Myocyte (in vitro differentiated cells): ENCODE data around the gene GNG4. TPM values are rescaled to one million over a fixed set of nuclear protein-coding genes. Genes with fewer than 3 reads are reported as not detected.

ENCODE experiments used
- DNase-seq: peaks from one replicate; pipeline ENCODE4 v3.0.0-alpha.2; 2012; ENCODE audit warnings: low read depth
- polyA plus RNA-seq: library from polyadenylated mRNA; unstranded; fragments of >200 nt; gene quantifications from one replicate; pipeline ENCODE4 v1.2.1, GENCODE V29; 2012; ENCODE audit warnings: missing spikeins
- total RNA-seq: library from RNA; depleted of rRNA; stranded (reverse); fragments of >200 nt; gene quantifications from 2 replicates; pipeline ENCODE4 v1.2.3, GENCODE V29; 2014

Gene GNG4
- not detected in 2 replicates for total RNA-seq
- 0.13 TPM for polyA plus RNA-seq

DNA sequence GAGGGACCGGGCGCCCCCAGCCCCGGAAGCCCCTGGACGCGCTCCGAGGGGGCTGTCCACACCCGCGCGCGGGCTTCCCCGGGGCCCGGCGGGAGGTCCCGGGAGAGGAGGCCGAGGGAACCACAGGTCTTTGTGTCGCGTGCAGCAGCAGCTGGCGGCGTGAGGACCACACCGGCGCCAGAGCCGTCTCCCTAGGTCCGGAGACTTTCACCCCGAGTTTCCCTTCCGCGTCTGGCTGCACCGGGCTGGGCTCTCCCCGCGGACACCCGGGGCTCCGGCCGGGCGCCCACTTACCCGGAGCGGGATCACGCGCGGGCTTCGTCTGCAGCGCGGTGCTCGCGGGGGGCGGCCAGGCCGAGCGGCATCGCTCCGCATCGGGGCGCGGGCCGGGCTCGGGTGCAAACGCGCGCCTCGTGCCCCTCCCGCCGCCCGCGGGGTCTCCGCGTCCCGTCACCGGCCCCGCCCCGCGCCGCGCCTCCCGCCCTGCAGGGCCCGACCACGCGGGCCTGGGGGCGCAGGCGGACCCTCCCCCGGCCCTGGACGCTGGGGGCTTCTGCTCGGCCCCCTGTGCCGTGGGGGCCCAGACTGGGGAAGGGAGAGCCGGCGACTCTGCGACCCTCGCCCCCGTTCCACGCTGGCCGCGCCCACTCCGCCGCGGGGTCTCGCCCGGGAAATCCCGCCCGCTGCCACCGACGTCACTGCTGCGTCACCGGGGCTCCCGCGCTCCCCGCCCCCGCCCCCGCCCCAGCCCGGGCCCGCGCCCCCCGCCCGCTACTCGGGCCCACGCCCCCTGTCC is at the start of gene GNG4:
TSS of gene GNG4 (minus strand) at position 417 of the 796 bp plus-strand sequence. CDS start 65,946 bp downstream, outside the sequence.
- DNase-seq: no peak

DNA sequence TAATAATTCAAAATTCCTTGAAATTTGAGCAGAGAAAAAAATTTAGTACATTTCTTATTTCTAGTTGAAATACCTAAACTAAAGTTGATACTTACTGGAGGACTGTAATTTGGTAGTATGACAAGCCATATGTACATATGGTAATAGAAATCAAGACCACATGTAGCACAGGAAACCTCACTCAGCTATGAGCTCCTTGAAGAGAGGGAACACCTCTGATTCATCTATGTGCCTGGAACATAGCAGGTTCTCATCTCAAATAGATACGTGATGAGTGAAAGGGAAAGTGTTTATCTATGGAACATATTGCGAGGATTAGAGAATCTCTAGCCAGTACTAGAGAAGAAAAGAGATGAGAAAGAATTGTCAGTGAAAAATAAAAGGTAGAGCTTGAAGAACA is 47.9 kb upstream of the GNG4 start:
- no peak for DNase-seq

DNA sequence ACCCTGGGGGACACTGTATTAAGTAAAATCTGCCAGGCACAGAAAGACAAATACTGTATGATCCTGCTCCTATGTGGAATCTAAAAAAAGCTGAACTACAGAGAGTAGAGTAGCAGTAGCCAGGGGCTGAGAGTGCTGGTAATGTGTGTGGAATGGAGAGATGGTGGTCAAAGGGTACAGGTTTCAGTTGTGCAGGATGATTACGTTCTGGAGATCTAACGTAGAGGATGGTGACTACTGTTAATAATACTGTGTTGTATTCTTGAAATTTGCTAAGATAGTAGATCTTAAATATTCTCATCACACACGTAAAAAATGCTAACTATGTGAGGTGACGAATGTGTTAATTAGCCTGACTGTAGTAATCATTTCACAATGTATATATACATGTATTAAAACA is 39.8 kb upstream of the GNG4 start:
- no peak for DNase-seq

DNA sequence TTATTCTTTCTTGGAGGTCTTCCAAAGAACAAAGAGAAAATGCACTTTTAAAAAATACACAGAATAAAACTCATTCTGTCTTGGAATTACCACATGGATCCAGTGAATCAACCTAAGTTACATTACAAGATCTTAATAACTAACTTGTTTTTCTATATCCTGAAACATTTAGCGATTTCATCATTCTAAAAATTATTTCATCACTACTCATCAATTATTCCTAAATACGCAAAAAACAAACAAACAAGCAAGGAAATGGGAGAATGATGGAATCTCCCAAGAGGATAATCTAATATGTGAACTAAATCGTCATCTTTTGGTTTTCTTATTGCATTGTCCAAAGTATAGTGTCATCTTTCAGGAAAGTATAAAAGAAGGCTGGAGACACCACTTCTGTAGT is 38.5 kb upstream of the GNG4 start:
- DNase-seq: no peak

DNA sequence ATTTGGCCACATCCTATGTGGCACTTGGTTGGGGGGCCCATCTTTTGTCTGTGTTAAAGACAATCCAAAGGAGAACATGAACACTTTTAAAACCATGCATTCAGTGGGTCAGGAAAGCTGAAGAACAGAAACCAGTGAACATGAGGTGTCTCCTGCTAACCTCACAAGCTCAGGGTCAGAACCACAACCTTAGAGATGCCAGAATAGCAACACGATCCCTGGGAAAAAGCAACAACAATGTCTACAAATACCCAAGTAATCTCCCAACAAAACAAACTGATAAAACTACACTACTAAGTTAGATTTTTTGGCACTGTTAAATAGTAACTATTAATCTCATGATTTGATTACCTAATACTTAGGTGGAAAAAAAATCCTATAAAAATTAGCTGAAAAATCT is 34.1 kb upstream of the GNG4 start:
- DNase-seq: peak; percentile 30

DNA sequence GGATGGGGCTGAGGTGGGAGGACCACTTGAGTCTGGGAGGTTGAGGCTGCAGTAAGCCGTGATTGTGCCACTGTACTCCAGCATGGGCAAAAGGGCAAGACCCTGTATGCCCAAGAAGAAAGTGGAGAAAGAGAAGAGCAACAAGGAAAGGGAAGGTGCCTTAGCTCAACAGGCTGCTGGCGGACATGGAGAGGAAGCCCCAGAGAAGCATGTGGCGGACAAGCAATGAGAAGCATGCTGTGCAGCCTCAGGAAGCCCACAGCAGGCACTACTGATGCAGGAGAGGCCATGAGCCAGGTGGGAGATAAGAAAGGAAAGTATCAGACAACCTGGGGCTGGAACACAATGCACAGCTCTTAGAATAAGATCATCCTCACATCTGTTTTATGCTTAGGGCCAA is 32.6 kb upstream of the GNG4 start:
- no peak for DNase-seq

DNA sequence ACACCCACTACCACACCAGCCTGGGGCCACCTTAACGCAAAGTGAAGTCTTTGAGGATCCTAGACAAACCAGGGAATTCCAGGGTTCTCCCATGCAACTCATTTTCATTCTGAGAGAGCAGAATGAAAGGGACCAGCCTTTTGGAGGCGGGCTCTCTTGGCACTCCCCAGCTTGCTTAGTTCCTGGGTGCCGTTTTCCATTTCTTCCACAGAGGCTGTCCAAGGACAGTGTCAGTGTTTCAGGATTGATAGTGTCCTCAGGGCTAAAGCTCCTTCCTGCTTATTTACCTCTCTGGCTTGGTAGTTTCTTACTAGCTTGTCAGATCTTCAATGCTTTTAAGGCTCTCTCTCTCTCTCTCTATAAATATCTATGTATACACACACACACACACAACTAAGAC is 30.1 kb upstream of the GNG4 start:
- no peak for DNase-seq

DNA sequence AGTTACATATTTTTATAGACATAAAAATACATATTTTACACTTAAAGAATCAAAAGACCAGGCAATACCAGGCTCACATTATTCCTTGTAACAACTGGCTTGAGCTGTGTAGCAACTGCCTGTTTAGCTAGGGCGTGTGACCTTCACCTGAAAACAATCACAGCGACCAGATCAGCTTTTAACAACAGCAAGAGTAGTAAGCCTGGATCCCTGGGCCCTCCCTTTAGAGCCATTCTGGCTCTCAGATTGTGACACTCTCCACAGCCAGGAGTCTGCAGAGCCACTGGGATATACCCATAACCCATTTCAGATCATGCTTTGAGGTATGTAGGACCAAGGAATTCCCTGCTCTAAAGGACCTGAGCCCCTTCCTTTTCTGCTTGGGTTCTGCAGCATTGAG is 29.4 kb upstream of the GNG4 start:
- DNase-seq: no peak

DNA sequence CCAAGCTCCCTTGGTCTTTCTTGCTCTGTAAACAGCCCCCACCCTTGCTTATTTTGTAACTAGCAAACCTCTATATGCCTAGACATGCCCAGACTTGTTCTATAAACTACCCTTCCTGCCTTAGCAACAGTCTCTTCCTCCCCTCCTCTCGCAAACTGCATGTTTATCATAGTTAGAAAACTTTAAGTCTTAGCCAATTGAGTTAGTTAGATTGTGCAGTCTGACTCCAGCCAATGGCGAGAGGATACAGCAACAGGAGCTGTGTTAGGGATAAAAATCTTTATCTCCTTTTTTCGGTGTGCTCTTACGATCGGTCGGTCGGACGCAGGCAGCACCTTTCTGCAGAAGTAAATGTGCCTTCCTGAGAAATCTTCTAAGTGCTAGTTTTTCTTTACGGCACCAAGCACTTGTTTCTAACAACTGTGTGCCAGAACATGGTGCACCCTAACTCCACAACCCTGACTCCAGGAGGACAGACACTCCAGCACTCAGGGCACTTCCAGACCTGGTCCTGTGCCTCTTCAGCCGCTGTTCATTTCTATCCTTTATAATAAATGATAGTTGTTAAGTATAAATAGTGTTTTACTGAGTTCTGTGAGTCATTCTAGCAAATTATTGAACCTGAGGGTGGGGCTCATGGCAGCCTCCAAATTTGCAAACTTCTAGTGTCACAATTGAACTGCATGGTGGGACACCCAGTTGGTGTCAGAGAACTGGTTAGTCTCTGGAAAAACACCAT is 25.7 kb upstream of the GNG4 start:
- DNase-seq: no peak

DNA sequence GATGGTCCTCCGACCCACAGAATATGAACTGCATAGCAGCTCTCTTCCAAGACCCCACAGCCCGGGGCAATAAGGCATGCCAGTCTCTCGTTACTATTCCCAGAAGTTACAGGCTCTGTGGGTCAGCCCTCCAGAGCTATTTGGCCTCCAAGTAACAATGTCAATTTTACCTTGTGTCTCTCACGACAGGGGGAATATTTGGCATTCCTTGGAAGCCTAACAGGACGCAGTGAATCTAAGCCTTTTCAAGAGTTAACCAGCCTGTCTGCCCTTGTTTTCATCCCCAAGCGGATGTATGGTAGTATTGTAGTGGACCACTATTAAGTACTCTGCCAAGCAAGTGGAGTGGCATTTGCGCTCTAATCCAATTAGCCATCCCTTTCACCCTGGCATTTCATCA is 24.4 kb upstream of the GNG4 start:
- DNase-seq: no peak

DNA sequence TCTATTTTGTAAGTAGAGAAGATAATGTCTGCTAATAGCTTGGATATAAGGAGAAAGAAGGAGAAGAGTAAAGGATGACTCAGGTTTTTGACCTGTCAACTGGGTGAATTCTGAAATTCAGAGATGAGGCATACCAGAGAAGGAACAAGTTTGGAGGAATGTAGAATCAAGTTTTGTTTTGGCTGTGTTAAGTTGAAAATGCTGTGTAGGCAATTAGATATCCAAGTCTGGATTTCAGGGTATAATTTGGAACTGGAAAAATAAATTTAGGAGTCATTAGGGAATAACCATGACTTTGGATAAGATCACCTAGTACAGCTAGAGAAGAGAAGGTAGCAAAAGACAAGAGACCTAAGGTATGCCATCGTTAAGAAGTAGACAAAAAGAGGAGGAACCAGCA is 22.4 kb upstream of the GNG4 start:
- DNase-seq: no peak

DNA sequence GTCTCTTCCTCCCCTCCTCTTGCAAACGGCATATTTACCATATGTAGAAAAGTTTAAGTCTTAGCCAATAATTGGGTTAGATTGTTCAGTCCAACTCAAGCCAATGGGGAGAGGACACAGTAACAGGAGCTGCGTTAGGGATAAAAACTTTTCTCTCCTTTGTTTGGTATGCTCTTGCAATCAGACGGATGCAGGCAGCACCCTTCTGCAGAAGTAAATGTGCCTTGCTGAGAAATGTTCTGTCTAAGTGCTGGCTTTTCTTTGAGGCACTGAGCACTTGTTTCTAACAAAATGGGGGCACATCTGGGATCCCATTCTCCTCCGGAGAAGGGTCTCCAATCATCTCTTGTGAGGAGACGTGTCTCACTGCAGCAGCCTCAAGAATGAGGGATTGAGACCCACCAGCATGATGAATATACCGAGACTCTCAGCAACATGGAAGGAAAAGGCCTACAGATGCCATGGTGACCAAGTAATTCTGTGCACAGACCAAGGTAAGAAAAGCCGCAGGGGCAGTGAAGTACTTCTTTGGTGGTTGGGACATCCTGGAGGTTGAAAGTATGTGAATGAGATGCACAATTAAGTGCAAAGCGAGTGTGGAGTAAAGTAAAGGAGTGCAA is 20.7 kb upstream of the GNG4 start:
- DNase-seq: no peak

DNA sequence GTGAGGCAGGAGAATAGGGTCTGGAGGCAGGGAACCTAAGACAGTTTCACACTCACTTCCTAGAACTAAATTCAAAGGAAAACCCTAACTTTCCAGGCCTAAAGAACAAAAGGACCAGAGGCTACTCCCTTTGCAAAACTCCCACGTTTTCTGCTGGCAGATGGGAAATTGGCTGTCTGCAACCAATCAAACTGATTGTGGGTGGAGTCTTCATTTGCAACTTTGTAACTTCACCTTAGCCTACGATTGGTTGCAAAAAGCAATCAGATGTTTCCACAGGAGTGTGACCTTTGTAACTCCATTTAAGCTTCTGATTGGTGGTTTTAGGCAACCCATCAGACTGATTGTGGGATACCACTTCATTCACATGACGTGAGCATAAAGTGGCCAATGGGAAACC is 19.7 kb upstream of the GNG4 start:
- no peak for DNase-seq

DNA sequence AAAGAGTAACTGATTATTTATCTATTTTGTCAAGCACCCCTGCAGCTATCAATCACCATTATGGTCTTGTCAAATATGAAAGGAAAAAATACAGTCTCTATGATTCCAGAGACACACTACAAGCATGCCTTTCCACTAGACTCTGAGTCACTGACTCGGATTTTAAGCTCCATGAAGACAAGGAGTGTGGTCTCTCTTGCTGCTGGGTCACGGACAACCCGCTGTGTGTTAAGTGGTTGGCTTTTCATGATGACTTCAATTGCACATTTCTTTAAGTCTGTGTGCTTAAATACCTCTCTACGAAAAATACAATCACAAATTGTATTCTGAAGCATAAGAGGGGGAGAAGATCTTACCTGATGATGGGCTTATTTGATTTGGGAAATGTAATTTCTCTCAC is 14.0 kb upstream of the GNG4 start:
- DNase-seq: no peak

DNA sequence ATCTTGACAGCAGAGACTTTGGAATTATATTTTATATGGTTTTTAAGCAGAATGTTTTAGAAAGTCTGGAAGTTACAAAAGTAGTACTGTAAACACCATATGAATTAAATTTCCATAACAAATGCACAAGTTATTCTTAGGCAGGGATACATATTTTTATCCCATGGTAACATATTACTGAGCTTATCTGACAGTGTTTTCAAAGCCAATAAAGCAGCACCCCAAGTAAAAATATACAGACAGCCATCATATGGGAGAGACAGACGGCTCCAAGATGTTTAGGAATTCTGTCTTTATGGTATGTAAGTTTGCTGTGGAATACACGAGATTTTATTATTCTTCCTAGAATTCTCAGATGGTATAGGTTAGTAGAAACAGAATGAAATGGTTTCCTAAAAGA is 12.0 kb upstream of the GNG4 start:
- DNase-seq: no peak

DNA sequence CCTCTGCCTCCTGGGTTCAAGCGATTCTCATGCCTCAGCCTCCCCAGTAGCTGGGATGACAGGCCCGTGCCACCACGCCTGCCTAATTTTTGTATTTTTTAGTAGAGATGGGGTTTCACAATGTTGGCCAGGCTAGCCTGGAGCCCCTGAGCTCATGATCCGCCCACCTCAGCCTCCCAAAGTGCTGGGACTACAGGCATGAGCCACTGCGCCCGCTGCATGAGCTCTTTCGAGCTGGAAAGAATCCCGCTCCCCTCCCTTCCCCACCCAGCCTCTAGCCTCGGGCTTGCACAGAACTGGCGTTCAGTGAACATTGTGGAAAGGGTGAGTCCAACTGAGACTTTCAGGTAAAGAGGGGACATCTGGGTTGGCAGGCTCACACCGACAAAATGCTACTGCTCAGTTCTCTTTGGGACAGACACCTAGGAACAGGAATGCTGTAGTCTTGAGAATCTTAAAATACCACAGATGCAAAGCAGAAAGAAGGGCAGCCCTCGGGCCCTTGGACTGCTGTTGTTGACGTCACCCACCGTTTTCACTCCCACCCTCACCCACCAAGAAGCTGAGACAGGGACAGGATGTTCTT is 9.7 kb upstream of the GNG4 start:
- no peak for DNase-seq

DNA sequence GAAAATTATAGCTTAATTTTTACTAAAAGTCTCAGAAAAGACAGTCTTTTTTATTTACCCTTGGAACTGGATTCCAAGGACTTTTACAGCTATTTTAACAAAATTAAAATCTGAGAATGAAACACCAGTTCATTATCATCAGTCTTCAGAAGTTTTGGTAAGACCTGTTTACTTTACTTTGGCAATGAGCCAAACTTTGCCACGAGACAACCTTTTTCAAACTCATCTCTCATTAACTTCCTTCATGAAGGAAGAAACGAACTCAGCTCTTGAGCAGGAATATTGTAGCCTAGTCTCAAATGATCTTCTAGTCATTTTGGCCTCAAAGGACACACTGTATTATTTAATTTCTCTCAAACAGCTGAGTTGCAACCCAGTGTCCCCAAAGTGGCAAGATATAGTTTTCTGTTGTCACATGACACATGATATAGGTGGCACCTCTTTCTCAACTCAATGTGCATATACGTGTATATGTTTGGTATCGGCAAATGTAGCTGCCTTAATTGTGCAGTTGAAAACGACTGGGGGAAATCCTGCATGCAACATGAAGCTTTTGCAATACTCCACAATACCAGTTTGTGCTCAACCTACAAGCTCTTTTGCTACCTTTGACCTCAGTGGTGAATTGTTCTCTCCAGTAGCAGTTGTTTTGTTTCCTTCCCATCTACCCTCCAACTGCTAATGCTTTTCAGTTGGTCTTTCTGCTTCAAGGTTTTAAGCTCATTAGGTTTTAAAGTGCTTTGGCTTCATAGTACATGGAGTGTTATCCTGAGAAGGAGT is 8.4 kb upstream of the GNG4 start:
- no peak for DNase-seq

DNA sequence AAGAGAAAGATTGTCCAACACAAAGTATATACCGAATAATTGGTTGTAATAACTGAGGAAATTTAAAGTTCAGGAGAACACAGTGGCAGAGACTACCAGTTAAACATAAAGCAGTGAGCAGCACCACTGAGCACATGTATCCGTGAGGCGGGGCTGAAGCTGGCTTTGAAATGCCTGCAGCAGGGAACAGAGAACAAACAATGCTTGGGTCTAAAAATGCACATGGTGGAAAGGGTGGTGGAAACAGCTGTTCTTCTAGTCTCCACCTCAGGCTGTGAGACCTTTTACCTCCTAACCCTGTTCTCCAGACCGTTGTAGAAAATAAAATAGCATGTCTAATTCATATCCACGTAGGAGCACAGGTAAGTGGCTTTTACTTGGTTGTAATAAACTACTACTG is 7.7 kb upstream of the GNG4 start:
- peak; percentile 22 for DNase-seq

DNA sequence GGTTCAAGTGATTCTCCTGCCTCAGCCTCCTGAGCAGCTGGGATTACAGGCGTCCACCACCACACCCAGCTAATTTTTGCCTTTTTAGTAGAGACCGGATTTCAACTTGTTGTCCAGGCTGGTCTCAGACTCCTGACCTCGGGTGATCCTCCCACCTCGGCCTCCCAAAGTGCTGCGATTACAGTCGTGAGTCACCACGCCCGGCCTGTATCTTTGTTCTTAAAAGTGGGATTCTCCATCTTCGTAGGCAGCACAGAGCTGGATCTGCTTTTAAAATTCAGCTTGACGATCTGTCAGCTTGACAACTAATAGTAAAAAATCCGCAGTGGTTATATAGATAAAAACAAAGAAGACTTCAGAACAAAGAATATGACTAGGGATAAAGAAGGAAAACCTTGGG is 2.8 kb upstream of the GNG4 start:
- no peak for DNase-seq

DNA sequence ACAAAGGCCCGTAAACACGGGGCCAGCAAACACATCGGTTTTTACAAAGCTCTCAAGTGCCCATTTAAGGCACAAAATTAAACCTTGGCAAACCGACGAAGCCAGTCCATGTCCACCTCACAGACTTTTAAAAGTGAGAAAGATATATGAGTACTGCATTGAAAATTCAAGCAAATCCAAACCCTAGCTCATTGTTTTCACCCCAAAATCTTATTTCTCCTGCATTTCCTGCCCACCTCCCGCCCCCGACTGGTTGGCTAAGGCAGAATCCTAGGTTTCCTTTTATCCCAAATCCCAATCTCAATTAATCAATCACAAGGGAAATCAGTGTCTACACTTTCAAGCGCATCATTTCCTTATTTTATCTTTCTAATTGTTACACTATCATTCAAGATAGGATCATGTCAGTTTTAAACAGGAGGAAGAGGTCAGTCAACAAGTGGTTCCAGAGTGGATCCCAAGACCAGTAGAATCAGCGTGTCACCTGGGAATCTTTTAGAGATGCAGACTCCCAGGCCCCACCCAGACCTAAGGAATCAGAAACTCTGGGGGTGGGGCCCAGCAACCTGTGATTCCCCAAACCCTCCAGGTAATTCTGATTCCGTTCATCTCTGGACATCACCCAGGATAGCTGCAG is 1.7 kb upstream of the GNG4 start:
- no peak for DNase-seq
